HepG2 (cell line): ENCODE measurements around the gene CDYL. TPM values are rescaled to one million over a fixed set of nuclear protein-coding genes. Genes with fewer than 3 reads are reported as not detected.
A peak's percentile ranks its signal among the peaks of the same experiment; 100 is the strongest.

Experiments
- HCFC1 ChIP-seq: fragments of 150-350 bp; IDR thresholded peaks from 2 replicates; pipeline ENCODE4 v1.6.1; 2014; ENCODE audit warnings: low read depth, low read length
- HNRNPL ChIP-seq: fragments of 200-400 bp; formaldehyde crosslinking; IDR thresholded peaks from 2 replicates; pipeline ENCODE4 v1.6.1; 2017; ENCODE audit warnings: mild to moderate bottlenecking, low read depth, low read length
- HOMEZ ChIP-seq: IDR thresholded peaks from 2 replicates; pipeline ENCODE4 v1.6.1; 2016; ENCODE audit warnings: low read depth
- IKZF5 ChIP-seq: IDR thresholded peaks from 2 replicates; pipeline ENCODE4 v1.6.1; 2018; ENCODE audit warnings: missing genetic modification reagents, mild to moderate bottlenecking, missing compliant biosample characterization
- NCOA2 ChIP-seq: sonication (generic); formaldehyde crosslinking; IDR thresholded peaks from 2 replicates; pipeline ENCODE4 v1.8.0; 2022; ENCODE audit warnings: inconsistent platforms
- NFE2 ChIP-seq: sonication (generic); formaldehyde crosslinking; IDR thresholded peaks from 2 replicates; pipeline ENCODE4 v1.4.0; 2020; ENCODE audit warnings: missing genetic modification reagents
- RARA ChIP-seq: IDR thresholded peaks from 2 replicates; pipeline ENCODE4 v1.6.1; 2016; ENCODE audit warnings: missing genetic modification reagents, missing compliant biosample characterization
- SCMH1 ChIP-seq: sonication (generic); formaldehyde crosslinking; IDR thresholded peaks from 2 replicates; pipeline ENCODE4 v1.9.0; 2021; ENCODE audit warnings: missing genetic modification reagents, mild to moderate bottlenecking, borderline replicate concordance
- TCF12 ChIP-seq, 2 experiments: fragments of 450-650 bp in 1 of 2; sonication (generic) in 1 of 2; formaldehyde crosslinking in 1 of 2; IDR thresholded peaks; 2 replicates each; pipeline versions ENCODE4 v1.6.1 to v1.8.0; 2017 to 2022; ENCODE audit warnings: antibody characterized with exemption in 1 of 2, mild to moderate bottlenecking in 1 of 2, missing genetic modification reagents in 1 of 2, moderate library complexity in 1 of 2
- ZNF205 ChIP-seq: IDR thresholded peaks from 2 replicates; pipeline ENCODE4 v1.6.1; 2018; ENCODE audit warnings: missing biosample characterization, missing genetic modification reagents
- ZNF317 ChIP-seq: sonication (generic); formaldehyde crosslinking; IDR thresholded peaks from 2 replicates; pipeline ENCODE4 v1.5.0; 2020; ENCODE audit warnings: mild to moderate bottlenecking, missing genetic modification reagents
- ZNF326 ChIP-seq: sonication (generic); formaldehyde crosslinking; IDR thresholded peaks from 2 replicates; pipeline ENCODE4 v1.4.0; 2020; ENCODE audit warnings: missing genetic modification reagents, borderline replicate concordance
- ZNF33B ChIP-seq: sonication (generic); formaldehyde crosslinking; IDR thresholded peaks from 2 replicates; pipeline ENCODE4 v1.5.1; 2020; ENCODE audit warnings: mild to moderate bottlenecking, missing genetic modification reagents
- ZNF614 ChIP-seq: IDR thresholded peaks from 2 replicates; pipeline ENCODE4 v1.6.1; 2018; ENCODE audit warnings: missing biosample characterization, missing genetic modification reagents, inconsistent platforms, borderline replicate concordance
- ZNF670 ChIP-seq: sonication (generic); formaldehyde crosslinking; IDR thresholded peaks from 2 replicates; pipeline ENCODE4 v1.8.0; 2022; ENCODE audit warnings: mild to moderate bottlenecking, missing genetic modification reagents, borderline replicate concordance
- ZNF75D ChIP-seq: sonication (generic); formaldehyde crosslinking; IDR thresholded peaks from 2 replicates; pipeline ENCODE4 v1.8.1; 2023; ENCODE audit warnings: missing genetic modification reagents, mild to moderate bottlenecking, borderline replicate concordance
- ZNF772 ChIP-seq: sonication (generic); formaldehyde crosslinking; IDR thresholded peaks from 2 replicates; pipeline ENCODE4 v1.5.0; 2020; ENCODE audit warnings: mild to moderate bottlenecking, missing genetic modification reagents
- ZNF83 ChIP-seq: sonication (generic); formaldehyde crosslinking; IDR thresholded peaks from 2 replicates; pipeline ENCODE4 v1.4.0; 2020; ENCODE audit warnings: missing genetic modification reagents, mild to moderate bottlenecking, borderline replicate concordance
- polyA plus RNA-seq, 8 experiments: library from polyadenylated mRNA; depleted of rRNA in 3 of 8; stranded (reverse) in 7 of 8; unstranded in 1 of 8; fragments of >200 nt; fragmentation: Illumina TruSeq in 4 of 8; extraction: Trizol in 4 of 8; gene quantifications; 2 replicates each; pipeline versions ENCODE4 v1.2.1 to v1.2.3, GENCODE V29; 2011 to 2016; ENCODE audit warnings: low read depth in 4 of 8, missing spikeins in 1 of 8, mixed read lengths in 1 of 8; ENCODE audit not compliant: insufficient read depth in 1 of 8
- total RNA-seq, 5 experiments: library from RNA; depleted of rRNA; stranded (reverse); fragments of >200 nt; fragmentation: Illumina TruSeq; extraction: Trizol; gene quantifications; 2 replicates each; pipeline ENCODE4 v1.2.3, GENCODE V29; 2016; ENCODE audit warnings: low read depth in 1 of 5
- TF ChIP-seq, protein P1 (sequence below): IDR thresholded peaks from 2 replicates; pipeline ENCODE4 v1.6.1; 2016; ENCODE audit warnings: missing genetic modification reagents, missing compliant biosample characterization
- TF ChIP-seq, protein P2 (sequence below): sonication (generic); formaldehyde crosslinking; IDR thresholded peaks from 2 replicates; pipeline ENCODE4 v1.4.0; 2020; ENCODE audit warnings: low read depth, mild to moderate bottlenecking, missing genetic modification reagents
- TF ChIP-seq, protein P3 (sequence below): sonication (generic); formaldehyde crosslinking; conservative IDR thresholded peaks from 2 replicates; pipeline ENCODE4 v1.4.0; 2020; ENCODE audit warnings: missing genetic modification reagents

Gene CDYL
- total and polyA plus RNA-seq, 2 of the 13 experiments (the other 11 are each of a cell fraction or from before 2014, with no cell fraction given) = 22.8 to 105 TPM

GRCh38 chr6:4853782-4854511 lies 77.7 kb downstream of the CDYL start (continued):
- TF ChIP-seq HOMEZ (CRISPR knock-in tag) = peak; percentile 62; the same call in 1 of the 2 replicates
- TF ChIP-seq ZNF33B (CRISPR knock-in tag) = no peak
- no peak for TF ChIP-seq SCMH1
- no peak for TF ChIP-seq HCFC1
- TF ChIP-seq ZNF317 = no peak
- no peak for TF ChIP-seq TCF12 (IDR thresholded peaks at IDR 0.05)
- no peak for TF ChIP-seq TCF12 (CRISPR knock-in tag; IDR thresholded peaks at IDR 0.05)
- 0 out of 2 replicates have a peak, but pooled peaks have one; percentile 38 for TF ChIP-seq ZNF83 (CRISPR knock-in tag)
- TF ChIP-seq ZNF670 (CRISPR knock-in tag) = 0 out of 2 replicates have a peak, but pooled peaks have one; percentile 49
- no peak for TF ChIP-seq ZNF326 (CRISPR knock-in tag)
- TF ChIP-seq NCOA2 (CRISPR knock-in tag) = no peak
- no peak for TF ChIP-seq HNRNPL
- TF ChIP-seq, protein P1, sequence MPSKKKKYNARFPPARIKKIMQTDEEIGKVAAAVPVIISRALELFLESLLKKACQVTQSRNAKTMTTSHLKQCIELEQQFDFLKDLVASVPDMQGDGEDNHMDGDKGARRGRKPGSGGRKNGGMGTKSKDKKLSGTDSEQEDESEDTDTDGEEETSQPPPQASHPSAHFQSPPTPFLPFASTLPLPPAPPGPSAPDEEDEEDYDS = no peak
- TF ChIP-seq, protein P2, sequence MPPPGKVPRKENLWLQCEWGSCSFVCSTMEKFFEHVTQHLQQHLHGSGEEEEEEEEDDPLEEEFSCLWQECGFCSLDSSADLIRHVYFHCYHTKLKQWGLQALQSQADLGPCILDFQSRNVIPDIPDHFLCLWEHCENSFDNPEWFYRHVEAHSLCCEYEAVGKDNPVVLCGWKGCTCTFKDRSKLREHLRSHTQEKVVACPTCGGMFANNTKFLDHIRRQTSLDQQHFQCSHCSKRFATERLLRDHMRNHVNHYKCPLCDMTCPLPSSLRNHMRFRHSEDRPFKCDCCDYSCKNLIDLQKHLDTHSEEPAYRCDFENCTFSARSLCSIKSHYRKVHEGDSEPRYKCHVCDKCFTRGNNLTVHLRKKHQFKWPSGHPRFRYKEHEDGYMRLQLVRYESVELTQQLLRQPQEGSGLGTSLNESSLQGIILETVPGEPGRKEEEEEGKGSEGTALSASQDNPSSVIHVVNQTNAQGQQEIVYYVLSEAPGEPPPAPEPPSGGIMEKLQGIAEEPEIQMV (CRISPR knock-in tag) = no peak
- no peak for TF ChIP-seq ZNF75D
- TF ChIP-seq ZNF614 (CRISPR knock-in tag) = no peak
- TF ChIP-seq, protein P3, sequence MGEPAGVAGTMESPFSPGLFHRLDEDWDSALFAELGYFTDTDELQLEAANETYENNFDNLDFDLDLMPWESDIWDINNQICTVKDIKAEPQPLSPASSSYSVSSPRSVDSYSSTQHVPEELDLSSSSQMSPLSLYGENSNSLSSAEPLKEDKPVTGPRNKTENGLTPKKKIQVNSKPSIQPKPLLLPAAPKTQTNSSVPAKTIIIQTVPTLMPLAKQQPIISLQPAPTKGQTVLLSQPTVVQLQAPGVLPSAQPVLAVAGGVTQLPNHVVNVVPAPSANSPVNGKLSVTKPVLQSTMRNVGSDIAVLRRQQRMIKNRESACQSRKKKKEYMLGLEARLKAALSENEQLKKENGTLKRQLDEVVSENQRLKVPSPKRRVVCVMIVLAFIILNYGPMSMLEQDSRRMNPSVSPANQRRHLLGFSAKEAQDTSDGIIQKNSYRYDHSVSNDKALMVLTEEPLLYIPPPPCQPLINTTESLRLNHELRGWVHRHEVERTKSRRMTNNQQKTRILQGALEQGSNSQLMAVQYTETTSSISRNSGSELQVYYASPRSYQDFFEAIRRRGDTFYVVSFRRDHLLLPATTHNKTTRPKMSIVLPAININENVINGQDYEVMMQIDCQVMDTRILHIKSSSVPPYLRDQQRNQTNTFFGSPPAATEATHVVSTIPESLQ (CRISPR knock-in tag) = no peak
- TF ChIP-seq IKZF5 (CRISPR knock-in tag) = no peak
- TF ChIP-seq ZNF772 = no peak
- no peak for TF ChIP-seq ZNF205 (CRISPR knock-in tag)
- no peak for TF ChIP-seq RARA
- TF ChIP-seq NFE2 = no peak
